GM18867 (cell line): Measurements from ENCODE around the gene KRTAP4-4.
"Not testable (repeated sequence)": the region's sequence is repeated elsewhere in the genome, so short reads cannot be mapped to it uniquely, and the experiment has no call there.

Source experiments
- ATAC-seq: cut with Tn5 transposase; IDR thresholded peaks from one replicate; pipeline ENCODE4 v1.9.1; 2021; ENCODE audit warnings: mild to moderate bottlenecking, moderate library complexity; ENCODE audit not compliant: unreplicated experiment

Gene KRTAP4-4

GRCh38 chr17:41160648-41161047 is at the start of gene KRTAP4-4:
Gene KRTAP4-4 (minus strand): TSS chr17:41160748. CDS start chr17:41160691, 57 bp downstream.
- no peak for ATAC-seq

GRCh38 chr17:41199421-41200078 is 39.0 kb upstream of the KRTAP4-4 start:
- no peak for ATAC-seq

- no peak for ATAC-seq
Observed at GRCh38 chr17:41196068-41196467, 35.5 kb upstream of the KRTAP4-4 start.

GRCh38 chr17:41190328-41190727 is 29.8 kb upstream of the KRTAP4-4 start:
- ATAC-seq, result no peak

GRCh38 chr17:41189837-41190318 is 29.3 kb upstream of the KRTAP4-4 start, which contains the start of gene KRTAP9-1:
Gene KRTAP9-1 (plus strand): TSS chr17:41189887. CDS start chr17:41189887, 0 bp downstream.
- not testable (repeated sequence) for ATAC-seq

GRCh38 chr17:41186872-41187271 is 26.3 kb upstream of the KRTAP4-4 start:
- ATAC-seq, result no peak

- ATAC-seq, result no peak
Observed at GRCh38 chr17:41185001-41185400, 24.5 kb upstream of the KRTAP4-4 start.

GRCh38 chr17:41184480-41184961 is 24.0 kb upstream of the KRTAP4-4 start, which contains the start of gene KRTAP4-1:
Gene KRTAP4-1 (minus strand): TSS chr17:41184911. CDS start chr17:41184854, 57 bp downstream.
- no peak for ATAC-seq

- ATAC-seq, result no peak
Observed at GRCh38 chr17:41178843-41179616, 18.5 kb upstream of the KRTAP4-4 start.

GRCh38 chr17:41178341-41178740 is 17.8 kb upstream of the KRTAP4-4 start:
- ATAC-seq, result no peak

- no peak for ATAC-seq
Observed at GRCh38 chr17:41177727-41178271, 17.3 kb upstream of the KRTAP4-4 start, which contains the start of gene KRTAP4-2. Gene KRTAP4-2 (minus strand): TSS chr17:41178221. CDS start chr17:41178164, 57 bp downstream.

- ATAC-seq, result no peak
Observed at GRCh38 chr17:41176744-41177387, 16.3 kb upstream of the KRTAP4-4 start.

- no peak for ATAC-seq
Observed at GRCh38 chr17:41171886-41172285, 11.3 kb upstream of the KRTAP4-4 start.

GRCh38 chr17:41168121-41168520 is 7.6 kb upstream of the KRTAP4-4 start, which contains the start of gene KRTAP4-3:
Gene KRTAP4-3 (minus strand): TSS chr17:41168221. CDS start chr17:41168172, 49 bp downstream.
- no peak for ATAC-seq

GRCh38 chr17:41167561-41167960 is 7.0 kb upstream of the KRTAP4-4 start:
- no peak for ATAC-seq

- no peak for ATAC-seq
Observed at GRCh38 chr17:41163828-41164227, 3.3 kb upstream of the KRTAP4-4 start.

- not testable (repeated sequence) for ATAC-seq
Observed at GRCh38 chr17:41160190-41160589, 358 bp downstream of the KRTAP4-4 start.

- ATAC-seq, result no peak
Observed at GRCh38 chr17:41153856-41154255, 6.7 kb downstream of the KRTAP4-4 start.

- no peak for ATAC-seq
Observed at GRCh38 chr17:41151525-41151924, 9.0 kb downstream of the KRTAP4-4 start.

GRCh38 chr17:41150026-41150425 is 10.5 kb downstream of the KRTAP4-4 start:
- no peak for ATAC-seq

GRCh38 chr17:41149652-41149985 is 10.9 kb downstream of the KRTAP4-4 start, which contains the start of gene KRTAP4-5:
Gene KRTAP4-5 (minus strand): TSS chr17:41149825. CDS start chr17:41149767, 58 bp downstream.
- ATAC-seq, result no peak
